ENCODE results near the gene NDST4.

DNA sequence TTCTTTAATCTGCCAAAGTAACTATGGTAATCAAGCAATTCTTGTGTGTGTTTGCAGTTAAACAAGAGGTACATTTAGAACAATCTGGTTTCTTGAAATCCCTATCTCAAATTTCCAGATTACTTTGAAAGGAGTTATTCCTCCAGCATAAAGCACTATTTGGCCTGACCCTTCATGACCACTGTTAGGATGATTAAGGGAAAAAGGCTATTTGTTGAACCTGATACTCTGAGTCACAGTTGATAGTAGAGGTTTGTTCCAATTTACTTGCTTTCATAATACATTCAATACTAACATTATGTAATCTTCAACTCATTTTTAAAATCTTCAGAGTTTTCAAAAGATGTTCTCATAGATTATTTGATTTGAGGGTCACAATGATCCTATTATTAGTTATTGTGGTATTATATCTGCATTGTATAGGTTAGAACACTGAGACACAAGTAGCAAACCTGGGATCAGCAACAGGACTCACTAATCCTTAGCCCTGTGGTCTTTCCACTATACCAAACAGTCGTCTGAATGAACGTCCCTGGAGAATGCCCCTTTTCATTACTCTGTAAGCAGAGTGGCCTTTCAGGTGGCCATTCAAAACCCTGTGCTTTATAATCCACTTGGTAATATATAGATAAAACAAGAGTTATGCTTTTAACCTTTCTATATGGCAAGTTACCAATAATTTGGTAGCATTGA lies 8.1 kb upstream of the NDST4 start:
- TF ChIP-seq EZH2 (IDR thresholded peaks at IDR 0.05) (no peak), CTCF (IDR thresholded peaks at IDR 0.05) (no peak), EZH2phosphoT487 (IDR thresholded peaks at IDR 0.05) (no peak)
